Left lung (tissue), 10 donors: ENCODE data around the gene ACSM3. TPM values are rescaled to one million over a fixed set of nuclear protein-coding genes. Genes with fewer than 3 reads are reported as not detected.

Experiments
- ATAC-seq: fragments of 200-7000 bp; cut with Tn5 transposase; one replicate; pipeline ENCODE4 v1.9.1; 2020; ENCODE audit warnings: moderate library complexity
- DNase-seq, 4 donors: peaks; one replicate each; pipeline ENCODE4 v3.0.0-alpha.2; 2013 to 2020
- H3K27ac ChIP-seq, 2 donors: fragments of 200-600 bp; sonication (generic) in 1 of 2; one replicate each; pipeline versions ENCODE4 v1.5.0 to v1.8.0; 2020 to 2021
- H3K27me3 ChIP-seq, 2 donors: fragments of 200-600 bp; sonication (generic) in 1 of 2; one replicate each; pipeline versions ENCODE4 v1.5.0 to v1.8.0; 2020 to 2021
- H3K36me3 ChIP-seq, 2 donors: fragments of 200-600 bp; sonication (generic) in 1 of 2; one replicate each; pipeline versions ENCODE4 v1.5.0 to v1.8.0; 2020 to 2021
- H3K4me1 ChIP-seq, 2 donors: fragments of 200-600 bp; one replicate each; pipeline ENCODE4 v1.8.0; 2021
- H3K4me3 ChIP-seq, 2 donors: fragments of 200-600 bp; sonication (generic) in 1 of 2; one replicate each; pipeline versions ENCODE4 v1.5.0 to v1.8.0; 2020 to 2021; ENCODE audit warnings: mild to moderate bottlenecking in 1 of 2
- H3K9me3 ChIP-seq, 2 donors: fragments of 200-600 bp; sonication (generic) in 1 of 2; one replicate each; pipeline versions ENCODE4 v1.5.0 to v1.8.0; 2020 to 2021
- intact Hi-C, 2 donors: fragments of 100-400 bp; cut with DNase I; formaldehyde crosslinking; loops; one replicate each; pipeline versions ENCODE4 v1.11.2 to v1.14.2; 2022
- polyA plus RNA-seq, 6 donors: library from polyadenylated mRNA; unstranded; fragments of 120-200 nt; gene quantifications; one replicate each; pipeline ENCODE4 v1.2.1, GENCODE V29; 2013; ENCODE audit not compliant: insufficient read length in 6 of 6
- total RNA-seq, 2 donors: library from RNA; stranded (reverse); fragmentation: NEBNext Ultra II Directional; extraction: Animal tissue kit (Norgen Biotek cat#: 25700); gene quantifications; one replicate each; pipeline ENCODE4 v1.2.1, GENCODE V29; 2021
- TF ChIP-seq, protein P1 (sequence below), 2 donors: fragments of 200-600 bp; sonication (generic) in 1 of 2; IDR thresholded peaks; one replicate each; pipeline versions ENCODE4 v1.5.0 to v1.8.0; 2021; ENCODE audit warnings: antibody characterized with exemption in 2 of 2
- donor health status: DM: no; HTN: yes; CAD: no.
- donor health status: DM: no; HTN: no; CAD: no.

Gene ACSM3
- total and polyA plus RNA-seq, 8 donors = 15.7 to 75.9 (median 56.9) TPM

DNA sequence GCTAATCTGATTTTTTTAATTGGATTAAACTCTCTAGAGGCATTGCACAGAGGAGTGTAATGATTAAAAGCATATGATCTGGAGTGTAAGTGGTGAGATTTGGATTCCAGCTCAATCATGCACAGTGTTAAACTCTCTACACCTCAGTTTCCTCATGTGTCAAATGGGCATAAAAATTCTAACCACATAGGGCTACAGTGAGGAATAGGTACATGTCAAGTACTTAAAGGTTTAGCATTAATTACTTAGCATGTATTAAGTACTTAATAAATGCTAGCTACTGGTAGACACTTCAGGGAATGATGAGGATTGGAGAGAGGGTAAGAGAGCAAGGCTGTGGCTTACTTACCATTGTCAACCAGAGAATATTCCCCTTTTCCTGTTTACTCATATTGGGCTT, 25.3 kb downstream of the ACSM3 start:
- intact Hi-C loops = no loop called here
- Histone ChIP-seq H3K27me3 (no peaks in the 10 kb centered on the region), H3K9me3 (no peaks in the 10 kb centered on the region), H3K36me3 (no peaks in the 10 kb centered on the region), H3K4me1 (no peaks in the 10 kb centered on the region), H3K27ac (no peak overlapping the region), H3K4me3 (no peak overlapping the region)
- ATAC-seq (no peak), DNase-seq (no peak)
- TF ChIP-seq, protein P1, sequence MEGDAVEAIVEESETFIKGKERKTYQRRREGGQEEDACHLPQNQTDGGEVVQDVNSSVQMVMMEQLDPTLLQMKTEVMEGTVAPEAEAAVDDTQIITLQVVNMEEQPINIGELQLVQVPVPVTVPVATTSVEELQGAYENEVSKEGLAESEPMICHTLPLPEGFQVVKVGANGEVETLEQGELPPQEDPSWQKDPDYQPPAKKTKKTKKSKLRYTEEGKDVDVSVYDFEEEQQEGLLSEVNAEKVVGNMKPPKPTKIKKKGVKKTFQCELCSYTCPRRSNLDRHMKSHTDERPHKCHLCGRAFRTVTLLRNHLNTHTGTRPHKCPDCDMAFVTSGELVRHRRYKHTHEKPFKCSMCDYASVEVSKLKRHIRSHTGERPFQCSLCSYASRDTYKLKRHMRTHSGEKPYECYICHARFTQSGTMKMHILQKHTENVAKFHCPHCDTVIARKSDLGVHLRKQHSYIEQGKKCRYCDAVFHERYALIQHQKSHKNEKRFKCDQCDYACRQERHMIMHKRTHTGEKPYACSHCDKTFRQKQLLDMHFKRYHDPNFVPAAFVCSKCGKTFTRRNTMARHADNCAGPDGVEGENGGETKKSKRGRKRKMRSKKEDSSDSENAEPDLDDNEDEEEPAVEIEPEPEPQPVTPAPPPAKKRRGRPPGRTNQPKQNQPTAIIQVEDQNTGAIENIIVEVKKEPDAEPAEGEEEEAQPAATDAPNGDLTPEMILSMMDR (IDR thresholded peaks at IDR 0.05) = no peak

DNA sequence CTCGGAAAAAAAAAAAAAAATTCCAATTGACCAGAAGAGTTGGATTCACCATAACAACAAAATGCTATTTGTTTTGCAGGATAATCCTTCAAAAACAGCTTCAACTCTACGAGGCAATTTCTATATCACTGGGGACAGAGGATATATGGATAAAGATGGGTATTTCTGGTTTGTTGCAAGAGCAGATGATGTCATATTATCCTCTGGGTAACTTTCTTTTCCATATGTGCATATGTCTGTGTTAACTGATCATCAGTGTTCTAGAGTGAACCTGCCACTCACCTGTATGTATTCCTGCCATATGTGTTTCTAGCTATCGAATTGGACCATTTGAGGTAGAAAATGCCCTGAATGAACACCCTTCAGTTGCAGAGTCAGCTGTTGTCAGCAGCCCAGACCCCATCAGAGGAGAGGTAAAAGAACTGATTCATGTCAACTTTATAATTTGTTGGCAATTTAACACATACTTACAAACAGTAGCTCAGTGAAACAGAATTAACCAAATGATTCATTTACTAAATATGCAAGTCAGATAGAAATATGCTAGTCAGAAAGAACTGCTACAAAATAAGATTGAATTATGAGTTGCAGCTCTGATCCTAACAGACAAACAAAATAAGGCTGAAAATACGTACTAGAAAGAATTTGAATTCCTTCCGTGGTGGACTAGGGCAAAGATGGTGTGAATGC, 28.3 kb downstream of the ACSM3 start:
- H3K27me3 ChIP-seq = no peaks in the 10 kb centered on the region
- ATAC-seq (no peak), DNase-seq (no peak)
- no peak overlapping the region for H3K4me3 ChIP-seq
- intact Hi-C loops = no loop called here
- no peaks in the 10 kb centered on the region for H3K9me3 ChIP-seq
- H3K4me1 ChIP-seq = no peaks in the 10 kb centered on the region
- TF ChIP-seq, protein P1 (IDR thresholded peaks at IDR 0.05) = no peak
- peaks cover 0 to 5% of the 10 kb centered on the region in 2 donors for H3K36me3 ChIP-seq
- no peak overlapping the region for H3K27ac ChIP-seq

DNA sequence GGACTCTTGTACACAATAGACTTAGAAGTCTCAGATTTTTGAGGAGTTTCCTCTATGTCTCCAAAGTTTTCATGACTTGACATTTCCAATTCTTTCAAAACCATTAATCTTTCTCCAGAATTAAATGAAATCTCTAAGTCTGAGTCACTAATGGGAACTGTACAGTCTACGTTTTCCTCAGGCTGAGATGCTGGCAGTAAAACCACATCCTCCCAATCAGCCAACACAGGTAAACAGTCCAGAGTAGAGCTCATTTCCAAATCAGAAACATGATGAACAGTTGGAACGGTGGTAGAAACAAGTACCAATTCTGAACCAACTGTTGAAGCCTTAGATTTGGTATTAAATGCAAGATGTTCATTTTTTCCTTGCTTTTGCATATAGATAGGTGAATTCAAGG, 34.5 kb downstream of the ACSM3 start:
- TF ChIP-seq, protein P1 (IDR thresholded peaks at IDR 0.05) = no peak
- Histone ChIP-seq H3K27ac (no peak overlapping the region), H3K4me3 (no peak overlapping the region), H3K27me3 (no peaks in the 10 kb centered on the region), H3K9me3 (no peaks in the 10 kb centered on the region), H3K36me3 (peaks cover 0 to 28% of the 10 kb centered on the region in 2 donors), H3K4me1 (no peaks in the 10 kb centered on the region)
- ATAC-seq (no peak), DNase-seq (no peak)
- intact Hi-C loops = no loop called here

DNA sequence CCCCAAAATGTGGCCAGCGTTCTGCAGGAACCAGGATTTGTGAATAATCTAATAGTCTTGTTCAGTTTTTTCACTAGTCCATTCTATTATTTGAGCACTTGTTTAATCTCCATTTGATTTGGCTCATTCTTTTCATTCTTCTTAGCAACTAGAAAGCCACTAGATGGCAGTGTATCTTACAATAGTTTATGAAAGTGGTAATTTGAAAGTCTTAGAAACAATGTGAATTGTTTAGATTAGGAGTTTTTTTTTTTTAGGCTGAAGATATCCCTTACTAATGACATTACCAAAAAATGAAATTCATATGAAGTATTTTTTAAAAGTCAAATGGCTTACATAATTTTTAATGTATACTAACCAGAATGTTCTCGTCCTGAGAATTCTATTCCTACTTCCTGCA, 35.8 kb downstream of the ACSM3 start:
- Histone ChIP-seq H3K27ac (no peak overlapping the region), H3K4me1 (peaks cover 0 to 1% of the 10 kb centered on the region in 2 donors), H3K36me3 (peaks cover 0 to 28% of the 10 kb centered on the region in 2 donors), H3K27me3 (no peaks in the 10 kb centered on the region), H3K9me3 (no peaks in the 10 kb centered on the region), H3K4me3 (no peak overlapping the region)
- TF ChIP-seq, protein P1 (IDR thresholded peaks at IDR 0.05) = peak in 1 of 2 donors; percentile 43
- ATAC-seq (no peak), DNase-seq (peak in 1 of 4 donors; percentile 23)
- intact Hi-C loops = no loop called here

DNA sequence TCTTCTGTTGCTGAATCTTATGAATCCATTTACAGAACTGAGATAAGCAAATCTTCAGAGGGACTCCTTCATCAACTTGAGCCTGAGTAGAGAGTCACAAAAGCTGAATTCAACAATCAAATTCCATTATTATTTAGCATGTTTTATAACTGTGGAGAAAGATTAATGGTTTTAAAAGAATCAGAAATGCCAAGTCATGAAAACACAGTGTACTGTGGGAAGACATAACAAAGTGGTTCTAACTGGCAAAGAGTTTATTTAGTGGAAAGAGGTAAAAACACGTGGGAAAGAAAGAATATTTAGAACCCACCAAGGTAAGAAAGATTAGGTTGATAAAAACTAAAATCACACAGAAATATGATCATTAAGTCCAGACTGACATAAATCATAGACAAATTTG, 37.5 kb downstream of the ACSM3 start:
- ATAC-seq (no peak), DNase-seq (no peak)
- intact Hi-C loops = no loop called here
- Histone ChIP-seq H3K9me3 (no peaks in the 10 kb centered on the region), H3K27ac (no peak overlapping the region), H3K4me3 (no peak overlapping the region), H3K27me3 (no peaks in the 10 kb centered on the region), H3K36me3 (peaks cover 0 to 24% of the 10 kb centered on the region in 2 donors), H3K4me1 (peaks cover 0 to 17% of the 10 kb centered on the region in 2 donors)
- TF ChIP-seq, protein P1 (IDR thresholded peaks at IDR 0.05) = no peak
